Upper lobe of right lung (tissue), 1 donor: ENCODE results near the gene ZBTB17. TPM values are rescaled to one million over a fixed set of nuclear protein-coding genes. Genes with fewer than 3 reads are reported as not detected.

ENCODE experiments used
- ATAC-seq: fragments of 200-7000 bp; cut with Tn5 transposase; one replicate; pipeline ENCODE4 v1.9.1; 2020; ENCODE audit warnings: mild to moderate bottlenecking, moderate library complexity
- DNase-seq: peaks from one replicate; pipeline ENCODE4 v3.0.0-alpha.2; 2020
- H3K27ac ChIP-seq: fragments of 200-600 bp; one replicate; pipeline ENCODE4 v1.8.0; 2022
- H3K27me3 ChIP-seq: fragments of 200-600 bp; one replicate; pipeline ENCODE4 v1.8.0; 2022; ENCODE audit warnings: mild to moderate bottlenecking
- H3K36me3 ChIP-seq: fragments of 200-600 bp; one replicate; pipeline ENCODE4 v1.8.0; 2022
- H3K4me1 ChIP-seq: fragments of 200-600 bp; one replicate; pipeline ENCODE4 v1.8.0; 2022
- H3K4me3 ChIP-seq: fragments of 200-600 bp; one replicate; pipeline ENCODE4 v1.8.0; 2022; ENCODE audit warnings: mild to moderate bottlenecking
- H3K9me3 ChIP-seq: fragments of 200-600 bp; one replicate; pipeline ENCODE4 v1.8.0; 2022
- CTCF ChIP-seq: fragments of 200-600 bp; IDR thresholded peaks from one replicate; pipeline ENCODE4 v1.8.0; 2022; ENCODE audit warnings: antibody characterized with exemption
- intact Hi-C: fragments of 100-400 bp; cut with DNase I; formaldehyde crosslinking; loops from one replicate; pipeline ENCODE4 v1.11.0; 2022
- total RNA-seq: library from RNA; stranded (reverse); fragmentation: NEBNext Ultra II Directional; extraction: Animal tissue kit (Norgen Biotek cat#: 25700); gene quantifications from one replicate; pipeline ENCODE4 v1.2.1, GENCODE V29; 2021
- donor health status: DM: no; HTN: yes; CAD: no; lungs with severe emphysema.

The ZBTB17 gene
- total RNA-seq, 1 donor from 2014 or later, result 42.3 TPM

GRCh38 chr1:15966081-15966955, 9.6 kb downstream of the ZBTB17 start:
- Histone ChIP-seq H3K36me3 (peaks cover 20% of the 10 kb centered on the region), H3K27me3 (no peaks in the 10 kb centered on the region), H3K4me3 (no peak overlapping the region), H3K27ac (peak overlapping the region; percentile 79), H3K4me1 (peaks cover 47% of the 10 kb centered on the region), H3K9me3 (no peaks in the 10 kb centered on the region)
- ATAC-seq (peak; percentile 83), DNase-seq (peak; percentile 70)
- intact Hi-C loops, result no loop called here
- TF ChIP-seq CTCF, result no peak

DNA sequence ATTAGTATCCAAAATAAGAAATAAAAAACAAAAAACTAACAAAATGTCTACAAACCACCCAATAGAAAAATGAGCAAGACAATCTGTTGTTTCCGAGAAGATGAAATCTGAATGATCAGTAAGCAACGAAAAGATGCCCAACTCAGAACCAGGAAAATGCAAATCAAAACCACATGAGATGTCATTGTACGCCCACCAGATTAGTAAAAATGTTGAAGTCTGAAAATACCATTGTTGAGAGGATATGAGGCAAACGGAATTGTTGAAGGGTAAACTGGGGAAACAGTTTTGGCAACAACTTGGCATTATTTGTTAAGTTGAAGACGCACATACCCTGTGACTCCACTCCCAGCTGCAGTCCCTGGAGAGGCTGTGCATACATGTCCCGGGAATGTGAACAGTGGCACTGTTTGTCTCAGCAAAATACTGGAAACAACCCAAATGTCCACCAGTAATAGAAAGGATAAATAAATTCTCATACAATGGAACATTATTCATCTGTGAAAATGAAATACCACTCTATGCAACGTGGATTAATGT, 10.6 kb downstream of the ZBTB17 start:
- Histone ChIP-seq H3K9me3 (no peaks in the 10 kb centered on the region), H3K27me3 (no peaks in the 10 kb centered on the region), H3K4me3 (no peak overlapping the region), H3K36me3 (peaks cover 20% of the 10 kb centered on the region), H3K4me1 (peaks cover 52% of the 10 kb centered on the region), H3K27ac (peak overlapping the region; percentile 79)
- TF ChIP-seq CTCF, result no peak
- ATAC-seq, result peak; percentile 62
- intact Hi-C loops, result no loop called here
- no peak for DNase-seq

GRCh38 chr1:15963968-15964648, 11.8 kb downstream of the ZBTB17 start:
- peaks cover 11% of the 10 kb centered on the region for H3K36me3 ChIP-seq
- no peak for TF ChIP-seq CTCF
- H3K27me3 ChIP-seq, result no peaks in the 10 kb centered on the region
- DNase-seq, result no peak
- no peaks in the 10 kb centered on the region for H3K9me3 ChIP-seq
- H3K4me3 ChIP-seq, result no peak overlapping the region
- intact Hi-C loops, result no loop called here
- peaks cover 52% of the 10 kb centered on the region for H3K4me1 ChIP-seq
- H3K27ac ChIP-seq, result no peak overlapping the region
- ATAC-seq, result no peak

DNA sequence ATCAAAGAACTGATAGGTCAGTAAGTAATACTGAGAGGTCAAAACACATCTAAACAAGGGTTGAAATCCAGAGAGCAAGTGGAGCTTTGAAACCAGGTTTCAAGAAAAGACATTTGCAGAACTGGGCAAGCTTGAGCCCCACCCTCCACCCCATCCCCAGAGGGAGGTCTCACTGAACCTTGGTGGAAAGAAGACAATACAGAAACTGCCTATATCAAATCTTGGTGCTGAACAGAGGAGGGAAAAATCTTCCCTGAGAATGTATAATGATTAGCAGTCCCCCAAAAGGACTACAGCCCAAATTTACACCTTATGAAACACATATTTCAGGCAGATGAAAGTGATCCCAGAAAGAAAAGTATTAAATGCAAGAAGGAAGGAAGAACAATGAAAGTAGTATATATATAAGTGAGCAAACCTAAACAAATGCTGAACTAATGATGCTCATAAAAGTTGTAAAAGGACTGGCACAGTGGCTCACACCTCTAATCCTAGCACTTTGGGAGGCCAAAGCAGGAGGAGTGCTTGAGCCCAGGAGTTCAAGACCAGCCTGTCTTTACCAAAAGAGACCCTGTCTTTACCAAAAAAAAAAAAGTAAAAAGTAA, 12.4 kb downstream of the ZBTB17 start:
- H3K4me3 ChIP-seq, result no peak overlapping the region
- H3K4me1 ChIP-seq, result peaks cover 57% of the 10 kb centered on the region
- ATAC-seq, result no peak
- no peaks in the 10 kb centered on the region for H3K27me3 ChIP-seq
- H3K36me3 ChIP-seq, result peaks cover 5% of the 10 kb centered on the region
- no peak overlapping the region for H3K27ac ChIP-seq
- no peak for DNase-seq
- no peak for TF ChIP-seq CTCF
- intact Hi-C loops, result no loop called here
- H3K9me3 ChIP-seq, result no peaks in the 10 kb centered on the region

- TF ChIP-seq CTCF, result no peak
These were observed 13.1 kb downstream of the ZBTB17 start for GRCh38 chr1:15962671-15963362.

More at GRCh38 chr1:15962671-15963362, 13.1 kb downstream of the ZBTB17 start:
- Histone ChIP-seq H3K36me3 (peaks cover 5% of the 10 kb centered on the region), H3K9me3 (no peaks in the 10 kb centered on the region), H3K27me3 (no peaks in the 10 kb centered on the region), H3K4me3 (no peak overlapping the region), H3K27ac (no peak overlapping the region), H3K4me1 (peaks cover 57% of the 10 kb centered on the region)
- intact Hi-C loops, result no loop called here
- ATAC-seq (no peak), DNase-seq (no peak)
